Heart right ventricle (tissue), 16 donors: ENCODE measurements around the gene SPTA1. TPM values are rescaled to one million over a fixed set of nuclear protein-coding genes. Genes with fewer than 3 reads are reported as not detected.

Experiments
- ATAC-seq, 8 donors: fragments of 200-7000 bp; cut with Tn5 transposase; one replicate each; pipeline ENCODE4 v1.9.1; 2020; ENCODE audit warnings: mild to moderate bottlenecking in 8 of 8, moderate library complexity in 8 of 8, moderate number of reproducible peaks in 1 of 8
- DNase-seq, 2 donors: peaks; one replicate each; pipeline ENCODE4 v3.0.0-alpha.2; 2020
- H3K27ac ChIP-seq, 10 donors: fragments of 200-600 bp; sonication (generic) in 2 of 10; one replicate each; pipeline versions ENCODE4 v1.5.0 to v1.8.0; 2020 to 2022; ENCODE audit warnings: mild to moderate bottlenecking in 3 of 10
- H3K27me3 ChIP-seq, 7 donors: fragments of 200-600 bp; one replicate each; pipeline ENCODE4 v1.8.0; 2021 to 2022; ENCODE audit warnings: mild to moderate bottlenecking in 2 of 7
- H3K36me3 ChIP-seq, 9 donors: fragments of 200-600 bp; sonication (generic) in 1 of 9; one replicate each; pipeline versions ENCODE4 v1.5.0 to v1.8.0; 2020 to 2022; ENCODE audit warnings: mild to moderate bottlenecking in 2 of 9
- H3K4me1 ChIP-seq, 9 donors: fragments of 200-600 bp; sonication (generic) in 1 of 9; one replicate each; pipeline versions ENCODE4 v1.5.0 to v1.8.0; 2020 to 2022; ENCODE audit warnings: mild to moderate bottlenecking in 4 of 9
- H3K4me3 ChIP-seq, 10 donors: fragments of 200-600 bp; sonication (generic) in 2 of 10; one replicate each; pipeline versions ENCODE4 v1.5.0 to v1.8.0; 2020 to 2022; ENCODE audit warnings: mild to moderate bottlenecking in 7 of 10, moderate library complexity in 2 of 10
- H3K9me3 ChIP-seq, 11 donors: fragments of 200-600 bp in 10 of 11; sonication (generic) in 2 of 11; one replicate each; pipeline versions ENCODE4 v1.5.0 to v1.8.0; 2013 to 2022; ENCODE audit warnings: mild to moderate bottlenecking in 2 of 11, control low read depth in 1 of 11, moderate library complexity in 1 of 11
- CTCF ChIP-seq, 9 donors: fragments of 200-600 bp; sonication (generic) in 2 of 9; IDR thresholded peaks; one replicate each; pipeline versions ENCODE4 v1.5.0 to v1.8.0; 2021 to 2022; ENCODE audit warnings: antibody characterized with exemption in 9 of 9, mild to moderate bottlenecking in 5 of 9, moderate library complexity in 1 of 9
- WGBS, 2 donors: extraction: QIAGEN DNeasy Blood & Tissue Kit; methylation state at CpG; one replicate each; pipeline ENCODE4 v1.1.7; 2013; ENCODE audit warnings: inconsistent platforms in 1 of 2; 5-methylcytosine and 5-hydroxymethylcytosine counted together
- intact Hi-C, 10 donors: fragments of 100-400 bp; cut with DNase I; formaldehyde crosslinking; loops; one replicate each; pipeline versions ENCODE4 v1.11.1 to v1.14.2; 2022
- polyA plus RNA-seq, 2 donors: library from polyadenylated mRNA; stranded (reverse); fragments of 200-250 nt; gene quantifications; one replicate each; pipeline ENCODE4 v1.2.3, GENCODE V29; 2013
- total RNA-seq, 10 donors: library from RNA; stranded (reverse); fragmentation: NEBNext Ultra II Directional in 3 of 10; extraction: Animal tissue kit (Norgen Biotek cat#: 25700) in 3 of 10; gene quantifications; one replicate each; pipeline versions ENCODE4 v1.2.1 to v1.2.4, GENCODE V29; 2021 to 2023
- donor health status: Arrhythmogenic right ventricular cardiomyopathy.
- donor health status: ischemic (EF 13 %, LVEDD 7.1; RV severe dilation, severe dysfunction).
- donor health status: healthy with polysubstance abuse.
- donor health status: DM: no; HTN: yes; CAD: no.
- donor health status: DM: no; HTN: no; CAD: no.
- donor health status: ischemic (EF 25% LVEDD 6.9; RV normal size, moderate dysfunction).
- donor health status: ischemic (EF 25% LVEDD 5.7; RV mildly dilated, moderate dysfunction).
- donor health status: healthy.
- donor health status: DM: yes; HTN: yes; CAD: no.
- donor health status: Ischemic cardiomyopathy.
- donor health status: ischemic (EF 35%, LVEDD 5.7; RV mildly dilated, moderate dysfunction).
- donor health status: nonischemic (EF 11% LVEDD 7.7; RV severe dilation, severe dysfunction).
- donor health status: DM: yes; HTN: yes; CAD: no.
- donor health status: PGD.
- donor health status: ischemic (EF 29% LVEDD 5.4; RV normal size, mild dysfunction).
- donor health status: nonischemic (EF 23%, LVEDD 6.1; RV moderate dilation, normal function).

SPTA1 gene
- total and polyA plus RNA-seq, 12 donors, result 0.03 to 1.2 (median 0.05) TPM; not detected in 7

GRCh38 chr1:158719664-158720063 lies 33.1 kb upstream of the SPTA1 start:
- no peak overlapping the region for H3K27ac ChIP-seq
- no peak for TF ChIP-seq CTCF (IDR thresholded peaks at IDR 0.05)
- no peaks in the 10 kb centered on the region for H3K4me1 ChIP-seq
- H3K27me3 ChIP-seq, result no peaks in the 10 kb centered on the region
- DNase-seq, result no peak
- no peak overlapping the region for H3K4me3 ChIP-seq
- H3K36me3 ChIP-seq, result no peaks in the 10 kb centered on the region
- H3K9me3 ChIP-seq, result no peaks in the 10 kb centered on the region
- ATAC-seq, result no peak
- intact Hi-C loops, result no loop called here
- WGBS, 2 donors, result 67 to 68% methylated on average over 3 of the region's 3 CpGs

DNA sequence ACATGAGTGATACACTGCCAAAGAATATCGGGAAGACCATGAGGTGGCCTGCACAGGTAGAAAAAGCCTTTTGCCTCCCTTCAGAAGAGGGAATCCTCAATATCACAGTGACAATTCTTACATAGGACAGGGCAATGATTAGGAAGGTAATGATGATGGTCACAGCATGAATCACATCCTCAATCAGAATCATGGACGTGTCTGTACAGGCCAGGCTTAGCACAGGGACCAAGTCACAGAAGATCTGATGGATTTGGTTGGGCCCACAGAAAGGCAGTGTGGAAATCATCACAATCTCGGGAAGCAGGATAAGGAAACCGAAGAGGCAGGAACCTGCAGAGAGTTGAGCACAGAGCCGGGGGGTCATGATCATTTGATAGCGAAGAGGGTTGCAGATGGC lies 30.8 kb upstream of the SPTA1 start:
- no peak overlapping the region for H3K4me3 ChIP-seq
- H3K27me3 ChIP-seq, result no peaks in the 10 kb centered on the region
- no peak for DNase-seq
- no peak overlapping the region for H3K27ac ChIP-seq
- H3K9me3 ChIP-seq, result no peaks in the 10 kb centered on the region
- intact Hi-C loops, result no loop called here
- 80 to 84% methylated on average over 6 of the region's 6 CpGs for WGBS, 2 donors
- no peak for ATAC-seq
- no peaks in the 10 kb centered on the region for H3K4me1 ChIP-seq
- TF ChIP-seq CTCF (IDR thresholded peaks at IDR 0.05), result no peak
- H3K36me3 ChIP-seq, result no peaks in the 10 kb centered on the region

DNA sequence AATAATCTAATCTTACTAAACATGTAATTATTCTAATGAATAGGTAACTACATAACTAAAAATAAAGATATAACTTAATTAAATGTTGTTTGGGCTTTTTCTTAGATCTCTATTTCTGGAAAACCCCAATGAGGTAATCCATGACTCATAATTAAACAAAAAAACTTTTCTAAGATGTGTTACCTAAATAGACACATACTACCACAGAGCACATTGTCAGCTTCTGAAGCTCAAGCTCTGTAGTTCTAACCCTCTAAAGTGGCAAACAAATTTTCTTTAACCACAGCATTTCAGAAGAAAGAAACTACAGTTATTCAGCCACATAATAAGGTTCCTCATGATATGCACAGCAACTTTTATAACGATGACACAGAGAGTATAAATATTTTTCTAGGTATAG lies 29.8 kb upstream of the SPTA1 start:
- Histone ChIP-seq H3K27me3 (no peaks in the 10 kb centered on the region), H3K36me3 (no peaks in the 10 kb centered on the region), H3K4me3 (no peak overlapping the region), H3K4me1 (no peaks in the 10 kb centered on the region), H3K9me3 (no peaks in the 10 kb centered on the region), H3K27ac (no peak overlapping the region)
- 89% methylated on average over 1 of the region's 1 CpG for WGBS, 2 donors
- ATAC-seq (no peak), DNase-seq (no peak)
- no peak for TF ChIP-seq CTCF (IDR thresholded peaks at IDR 0.05)
- intact Hi-C loops, result no loop called here

DNA sequence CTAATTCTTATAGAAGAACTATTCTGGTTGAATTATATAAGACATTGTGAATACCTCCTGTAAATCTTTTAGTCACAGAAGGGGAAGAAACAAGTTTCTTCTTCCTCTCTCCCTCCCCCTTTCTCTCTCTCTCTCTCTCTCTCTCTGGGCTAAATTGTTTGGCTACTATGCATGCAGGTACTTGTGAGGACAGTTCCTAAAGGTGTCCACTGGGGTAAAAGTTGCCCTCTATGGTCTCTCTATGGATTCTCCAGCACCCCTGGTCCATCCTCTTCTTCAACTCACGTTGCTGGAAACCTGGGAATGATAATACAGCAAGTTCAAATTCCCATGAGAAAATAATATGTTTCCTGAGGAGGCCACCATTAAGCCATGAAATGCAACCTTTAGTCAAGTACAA lies 28.2 kb upstream of the SPTA1 start:
- no peaks in the 10 kb centered on the region for H3K9me3 ChIP-seq
- 42 to 50% methylated on average over 1 of the region's 1 CpG for WGBS, 2 donors
- intact Hi-C loops, result no loop called here
- H3K27ac ChIP-seq, result no peak overlapping the region
- H3K27me3 ChIP-seq, result no peaks in the 10 kb centered on the region
- TF ChIP-seq CTCF (IDR thresholded peaks at IDR 0.05), result no peak
- ATAC-seq (no peak), DNase-seq (no peak)
- H3K4me1 ChIP-seq, result no peaks in the 10 kb centered on the region
- no peaks in the 10 kb centered on the region for H3K36me3 ChIP-seq
- H3K4me3 ChIP-seq, result no peak overlapping the region

GRCh38 chr1:158711098-158711497 lies 24.6 kb upstream of the SPTA1 start:
- no peak for TF ChIP-seq CTCF (IDR thresholded peaks at IDR 0.05)

More at GRCh38 chr1:158711098-158711497, 24.6 kb upstream of the SPTA1 start:
- Histone ChIP-seq H3K36me3 (no peaks in the 10 kb centered on the region), H3K27me3 (no peaks in the 10 kb centered on the region), H3K4me3 (no peak overlapping the region), H3K9me3 (no peaks in the 10 kb centered on the region), H3K27ac (no peak overlapping the region), H3K4me1 (no peaks in the 10 kb centered on the region)
- WGBS, 2 donors, result 68 to 71% methylated on average over 4 of the region's 4 CpGs
- intact Hi-C loops, result no loop called here
- DNase-seq (no peak), ATAC-seq (no peak)
